GM21576 (cell line): Measurements from ENCODE around the gene ZNF22.

Source experiments
- ATAC-seq: cut with Tn5 transposase; IDR thresholded peaks from one replicate; pipeline ENCODE4 v1.9.1; 2021; ENCODE audit warnings: mild to moderate bottlenecking, moderate library complexity; ENCODE audit not compliant: unreplicated experiment

ZNF22 gene

GRCh38 chr10:44988957-44989585 lies 11.7 kb upstream of the ZNF22 start:
- ATAC-seq, result no peak

GRCh38 chr10:44989597-44990301 lies 11.0 kb upstream of the ZNF22 start:
- no peak for ATAC-seq

GRCh38 chr10:44990302-44990655 lies 10.4 kb upstream of the ZNF22 start:
- no peak for ATAC-seq

- no peak for ATAC-seq
Measured at GRCh38 chr10:44990965-44991364, 9.8 kb upstream of the ZNF22 start.

GRCh38 chr10:44991571-44991970 lies 9.2 kb upstream of the ZNF22 start:
- no peak for ATAC-seq

- ATAC-seq, result no peak
Measured at GRCh38 chr10:44992070-44992731, 8.5 kb upstream of the ZNF22 start.

GRCh38 chr10:44992732-44993225 lies 7.9 kb upstream of the ZNF22 start:
- no peak for ATAC-seq

GRCh38 chr10:44993226-44993921 lies 7.3 kb upstream of the ZNF22 start:
- no peak for ATAC-seq

- no peak for ATAC-seq
Measured at GRCh38 chr10:44993922-44994751, 6.6 kb upstream of the ZNF22 start.

- no peak for ATAC-seq
Measured at GRCh38 chr10:44994752-44995530, 5.8 kb upstream of the ZNF22 start.

GRCh38 chr10:44995581-44995913 lies 5.2 kb upstream of the ZNF22 start:
- ATAC-seq, result no peak

GRCh38 chr10:44995914-44996669 lies 4.6 kb upstream of the ZNF22 start:
- ATAC-seq, result no peak

GRCh38 chr10:44997105-44997748 lies 3.5 kb upstream of the ZNF22 start:
- ATAC-seq, result no peak

GRCh38 chr10:44998146-44998631 lies 2.5 kb upstream of the ZNF22 start:
- ATAC-seq, result no peak

- no peak for ATAC-seq
Measured at GRCh38 chr10:45000138-45000751, 478 bp upstream of the ZNF22 start.

GRCh38 chr10:45001381-45002148 lies 842 bp downstream of the ZNF22 start:
- ATAC-seq, result peak; percentile 78

- no peak for ATAC-seq
Measured at GRCh38 chr10:45003432-45004000, 2.8 kb downstream of the ZNF22 start.
